Upper lobe of left lung (tissue), 4 donors: ENCODE data around the gene SLC25A34.

Source experiments
- EP300 ChIP-seq, 4 donors: sonication (generic); formaldehyde crosslinking; IDR thresholded peaks; one replicate each; pipeline ENCODE4 v1.5.1; 2017; ENCODE audit warnings: antibody characterized with exemption in 4 of 4, control low read depth in 2 of 4
- POLR2A ChIP-seq, 4 donors: fragments of 450-650 bp; IDR thresholded peaks; one replicate each; pipeline ENCODE4 v1.5.1; 2016 to 2017; ENCODE audit warnings: antibody characterized with exemption in 4 of 4, mild to moderate bottlenecking in 2 of 4
- POLR2AphosphoS5 ChIP-seq, 2 donors: sonication (generic); formaldehyde crosslinking; IDR thresholded peaks; one replicate each; pipeline ENCODE4 v1.5.1; 2017; ENCODE audit warnings: antibody characterized with exemption in 2 of 2
- TF ChIP-seq, protein P1 (sequence below), 6 experiments: fragments of 450-650 bp in 4 of 6; fragments of 200-600 bp in 2 of 6; sonication (generic) in 2 of 6; IDR thresholded peaks; one replicate each; pipeline ENCODE4 v1.5.1; 2016 to 2019; ENCODE audit warnings: antibody characterized with exemption in 6 of 6

DNA sequence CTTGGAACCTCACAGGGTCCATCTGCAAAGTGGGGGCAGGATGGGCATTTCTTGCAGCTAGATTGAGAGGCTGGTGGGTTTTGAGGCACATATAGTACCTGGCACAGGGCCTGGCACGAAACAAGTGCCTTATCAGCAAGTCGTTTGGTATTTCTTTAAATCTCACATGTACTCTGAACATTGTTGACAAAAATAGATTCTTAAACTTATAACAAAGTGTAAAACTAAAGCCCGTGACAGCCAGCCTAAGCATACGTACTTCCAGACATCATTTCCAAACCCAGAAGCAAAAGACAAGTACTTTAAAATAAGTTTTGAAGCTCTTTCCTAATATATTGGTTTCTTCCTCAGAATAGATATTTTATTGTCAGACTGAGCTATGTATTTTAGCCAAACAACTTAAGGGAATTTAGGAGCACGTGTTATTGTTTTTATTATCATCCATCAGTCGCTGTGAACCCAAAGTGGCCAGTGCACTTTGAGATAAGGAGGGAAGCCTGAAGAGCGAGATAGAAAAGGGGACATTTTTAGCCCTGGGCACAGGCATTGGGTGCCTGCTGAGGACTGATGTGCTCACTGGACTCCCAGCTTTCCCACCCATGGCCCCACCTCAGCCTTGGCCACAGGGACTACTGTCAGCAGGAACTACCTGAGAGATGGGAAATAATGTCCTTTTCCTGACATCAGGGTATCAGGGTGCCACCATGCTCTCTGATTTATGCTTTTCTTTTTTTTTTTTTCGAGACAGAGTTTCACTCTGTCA is 25.5 kb downstream of the SLC25A34 start:
- TF ChIP-seq POLR2A (IDR thresholded peaks at IDR 0.05) (no peak), POLR2AphosphoS5 (IDR thresholded peaks at IDR 0.05) (no peak), EP300 (IDR thresholded peaks at IDR 0.05) (no peak)
- TF ChIP-seq, protein P1, sequence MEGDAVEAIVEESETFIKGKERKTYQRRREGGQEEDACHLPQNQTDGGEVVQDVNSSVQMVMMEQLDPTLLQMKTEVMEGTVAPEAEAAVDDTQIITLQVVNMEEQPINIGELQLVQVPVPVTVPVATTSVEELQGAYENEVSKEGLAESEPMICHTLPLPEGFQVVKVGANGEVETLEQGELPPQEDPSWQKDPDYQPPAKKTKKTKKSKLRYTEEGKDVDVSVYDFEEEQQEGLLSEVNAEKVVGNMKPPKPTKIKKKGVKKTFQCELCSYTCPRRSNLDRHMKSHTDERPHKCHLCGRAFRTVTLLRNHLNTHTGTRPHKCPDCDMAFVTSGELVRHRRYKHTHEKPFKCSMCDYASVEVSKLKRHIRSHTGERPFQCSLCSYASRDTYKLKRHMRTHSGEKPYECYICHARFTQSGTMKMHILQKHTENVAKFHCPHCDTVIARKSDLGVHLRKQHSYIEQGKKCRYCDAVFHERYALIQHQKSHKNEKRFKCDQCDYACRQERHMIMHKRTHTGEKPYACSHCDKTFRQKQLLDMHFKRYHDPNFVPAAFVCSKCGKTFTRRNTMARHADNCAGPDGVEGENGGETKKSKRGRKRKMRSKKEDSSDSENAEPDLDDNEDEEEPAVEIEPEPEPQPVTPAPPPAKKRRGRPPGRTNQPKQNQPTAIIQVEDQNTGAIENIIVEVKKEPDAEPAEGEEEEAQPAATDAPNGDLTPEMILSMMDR (IDR thresholded peaks at IDR 0.05) = no peak
